ENCODE measurements around the gene SYT15B. TPM values are rescaled to one million over a fixed set of nuclear protein-coding genes. Genes with fewer than 3 reads are reported as not detected.

Gene SYT15B
- total RNA-seq, 1 experiment from 2014 or later, result 9.3 TPM

Other genes starting within 250 kb of the SYT15B start
- gene AGAP9, start 240.0 kb downstream of the SYT15B start, total RNA-seq (2014; rRNA removed; shearing (Covaris generic)), result 1.0 and 2.0 TPM in 2 replicates
- 0.06 and 0.71 TPM in 2 replicates for gene NPY4R2, start 155.1 kb upstream of the SYT15B start, total RNA-seq (2014; rRNA removed; shearing (Covaris generic))
- not detected in 2 replicates for gene FAM25C, start 236.2 kb upstream of the SYT15B start, total RNA-seq (2014; rRNA removed; shearing (Covaris generic))